ENCODE data around the gene PHACTR1. TPM values are rescaled to one million over a fixed set of nuclear protein-coding genes. Genes with fewer than 3 reads are reported as not detected.

The PHACTR1 gene
- total RNA-seq, 5 donors from 2014 or later (not counting 1 experiment from before 2014, with no cell fraction given) = 0.63 to 2.6 (median 1.1) TPM

DNA sequence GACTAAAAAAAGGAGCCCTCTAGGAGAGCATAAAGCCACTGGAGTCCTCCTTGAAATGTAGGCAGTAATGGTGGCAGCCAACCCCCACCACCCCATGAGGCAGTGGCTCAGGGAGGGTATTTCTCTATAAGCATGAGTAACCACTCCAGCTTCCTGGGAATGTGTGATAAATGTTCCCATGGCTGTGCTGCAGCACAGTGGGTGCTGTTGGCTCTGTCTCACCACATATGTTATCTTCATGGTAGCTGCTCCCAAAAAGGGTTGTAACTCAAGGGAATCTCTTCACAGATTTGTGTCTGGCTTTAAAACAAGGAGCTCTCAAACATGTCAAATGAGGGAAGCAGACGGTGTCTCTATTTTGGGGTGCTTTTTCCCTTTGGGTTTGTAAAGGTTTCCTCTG, 7.5 kb upstream of the PHACTR1 start:
- no peaks in the 10 kb centered on the region for H3K27me3 ChIP-seq (replicated peaks in 1 of 2; ENCODE audit: control insufficient read depth in 2 of 2, extremely low read depth in 1 of 2, insufficient read depth in 2 of 2, low read length in 1 of 2)
- no peaks in the 10 kb centered on the region for H3K36me3 ChIP-seq (ENCODE audit: control insufficient read depth in 2 of 2, extremely low read depth in 1 of 2, insufficient read depth in 1 of 2, low read length in 1 of 2)
- H3K4me1 ChIP-seq (ENCODE audit: control insufficient read depth in 1 of 2, extremely low read depth in 1 of 2, insufficient read depth in 2 of 2, low read length in 2 of 2) = no peaks in the 10 kb centered on the region
- H3K36me3 Mint-ChIP-seq = no peaks in the 10 kb centered on the region
- no peak overlapping the region for H3K4me3 ChIP-seq (ENCODE audit: control insufficient read depth in 1 of 2, extremely low read depth in 1 of 2, low read length in 1 of 2)
- CTCF ChIA-PET = no interaction called here
- H3K4me3 Mint-ChIP-seq = no peak overlapping the region
- no peak for DNase-seq
- POLR2A ChIA-PET = no interaction called here
- WGBS (ENCODE audit: insufficient coverage) = 86% methylated on average over 1 of the region's 1 CpG
- H3K27ac Mint-ChIP-seq = no peak overlapping the region
- peaks cover 9 to 13% of the 10 kb centered on the region in 2 donors for H3K27me3 Mint-ChIP-seq
- no peaks in the 10 kb centered on the region for H3K9me3 ChIP-seq
- no peak for ATAC-seq (replicated peaks in 1 of 4)
- H3K4me1 Mint-ChIP-seq = no peaks in the 10 kb centered on the region
- no peak overlapping the region for H3K27ac ChIP-seq (ENCODE audit: low read length)
- H3K9me3 Mint-ChIP-seq = peaks cover 0 to 5% (median 0%) of the 10 kb centered on the region in 3 donors

DNA sequence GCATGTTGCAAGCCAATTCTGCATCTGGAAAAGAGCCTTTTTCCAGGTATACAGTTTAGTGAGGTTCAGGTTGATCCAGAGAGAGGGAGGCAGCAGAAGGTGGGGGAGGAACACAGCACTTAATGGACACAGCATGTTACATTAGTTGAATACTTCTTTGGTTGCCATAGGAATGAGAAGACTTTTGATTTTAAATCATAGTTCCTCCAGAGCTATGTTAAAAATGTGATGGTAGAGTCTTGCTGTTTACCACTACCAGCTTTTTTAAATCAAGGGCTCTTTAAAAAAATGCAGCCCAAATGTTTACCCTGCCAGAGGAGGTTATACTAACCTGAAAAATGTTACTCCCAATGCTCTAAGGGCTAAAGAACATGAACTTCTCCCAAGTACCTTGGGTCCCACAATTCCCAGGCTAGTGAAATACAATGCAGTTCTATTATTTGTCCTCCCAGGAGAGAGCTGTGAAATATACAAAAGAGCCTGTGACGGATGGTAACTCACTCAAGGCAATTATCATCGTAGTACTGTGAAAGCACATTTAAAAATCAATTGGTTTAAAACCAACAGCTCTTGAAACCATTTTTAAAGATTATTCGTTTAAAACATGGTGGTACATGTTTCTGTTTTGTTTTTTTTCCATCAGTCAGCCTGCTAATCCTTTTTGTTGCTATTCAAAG, 6.9 kb upstream of the PHACTR1 start:
- Histone ChIP-seq H3K36me3 (ENCODE audit: control insufficient read depth in 2 of 2, extremely low read depth in 1 of 2, insufficient read depth in 1 of 2, low read length in 1 of 2) (no peaks in the 10 kb centered on the region), H3K4me1 (ENCODE audit: control insufficient read depth in 1 of 2, extremely low read depth in 1 of 2, insufficient read depth in 2 of 2, low read length in 2 of 2) (no peaks in the 10 kb centered on the region), H3K27ac (ENCODE audit: low read length) (no peak overlapping the region), H3K9me3 (no peaks in the 10 kb centered on the region), H3K27me3 (replicated peaks in 1 of 2; ENCODE audit: control insufficient read depth in 2 of 2, extremely low read depth in 1 of 2, insufficient read depth in 2 of 2, low read length in 1 of 2) (no peaks in the 10 kb centered on the region), H3K4me3 (ENCODE audit: control insufficient read depth in 1 of 2, extremely low read depth in 1 of 2, low read length in 1 of 2) (no peak overlapping the region)
- ChIA-PET POLR2A (no interaction called here), CTCF (no interaction called here)
- Mint-ChIP-seq H3K27ac (no peak overlapping the region), H3K27me3 (peaks cover 6 to 9% of the 10 kb centered on the region in 2 donors), H3K36me3 (no peaks in the 10 kb centered on the region), H3K4me1 (no peaks in the 10 kb centered on the region), H3K4me3 (no peak overlapping the region), H3K9me3 (peaks cover 0 to 2% (median 0%) of the 10 kb centered on the region in 3 donors)
- DNase-seq (no peak), ATAC-seq (replicated peaks in 1 of 4) (no peak)
- no CpG with 5 or more reads among the region's 3 CpGs for WGBS (ENCODE audit: insufficient coverage)

DNA sequence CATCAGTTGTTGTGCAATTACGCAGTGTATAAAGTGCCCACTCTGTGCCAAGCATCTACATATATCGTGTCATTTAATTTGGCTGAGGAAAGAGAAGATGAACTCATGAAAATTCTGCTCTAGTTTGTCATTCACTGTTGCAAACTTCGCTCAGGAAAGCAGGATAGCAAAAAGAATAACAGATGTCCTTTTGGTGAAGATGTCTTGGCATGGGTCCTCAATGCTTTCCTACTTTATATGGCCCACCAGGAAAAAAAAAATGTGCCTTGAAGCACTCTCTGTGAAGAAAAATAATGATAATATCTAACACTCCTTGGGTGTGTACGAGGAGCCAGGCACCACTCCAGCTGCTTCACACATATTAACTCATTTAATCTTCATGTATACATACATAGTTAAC, 5.6 kb upstream of the PHACTR1 start:
- no peak for DNase-seq
- POLR2A ChIA-PET = no interaction called here
- H3K27me3 Mint-ChIP-seq = peaks cover 4 to 12% of the 10 kb centered on the region in 2 donors
- no peaks in the 10 kb centered on the region for H3K4me1 Mint-ChIP-seq
- Histone ChIP-seq H3K9me3 (no peaks in the 10 kb centered on the region), H3K36me3 (ENCODE audit: control insufficient read depth in 2 of 2, extremely low read depth in 1 of 2, insufficient read depth in 1 of 2, low read length in 1 of 2) (no peaks in the 10 kb centered on the region), H3K4me1 (ENCODE audit: control insufficient read depth in 1 of 2, extremely low read depth in 1 of 2, insufficient read depth in 2 of 2, low read length in 2 of 2) (no peaks in the 10 kb centered on the region), H3K27me3 (replicated peaks in 1 of 2; ENCODE audit: control insufficient read depth in 2 of 2, extremely low read depth in 1 of 2, insufficient read depth in 2 of 2, low read length in 1 of 2) (no peaks in the 10 kb centered on the region), H3K4me3 (ENCODE audit: control insufficient read depth in 1 of 2, extremely low read depth in 1 of 2, low read length in 1 of 2) (no peak overlapping the region), H3K27ac (ENCODE audit: low read length) (no peak overlapping the region)
- H3K4me3 Mint-ChIP-seq = no peak overlapping the region
- 93% methylated on average over 2 of the region's 4 CpGs for WGBS (ENCODE audit: insufficient coverage)
- CTCF ChIA-PET = no interaction called here
- no peak overlapping the region for H3K27ac Mint-ChIP-seq
- H3K9me3 Mint-ChIP-seq = peaks cover 0 to 4% (median 0%) of the 10 kb centered on the region in 3 donors
- no peaks in the 10 kb centered on the region for H3K36me3 Mint-ChIP-seq
- ATAC-seq (replicated peaks in 1 of 4) = no peak

DNA sequence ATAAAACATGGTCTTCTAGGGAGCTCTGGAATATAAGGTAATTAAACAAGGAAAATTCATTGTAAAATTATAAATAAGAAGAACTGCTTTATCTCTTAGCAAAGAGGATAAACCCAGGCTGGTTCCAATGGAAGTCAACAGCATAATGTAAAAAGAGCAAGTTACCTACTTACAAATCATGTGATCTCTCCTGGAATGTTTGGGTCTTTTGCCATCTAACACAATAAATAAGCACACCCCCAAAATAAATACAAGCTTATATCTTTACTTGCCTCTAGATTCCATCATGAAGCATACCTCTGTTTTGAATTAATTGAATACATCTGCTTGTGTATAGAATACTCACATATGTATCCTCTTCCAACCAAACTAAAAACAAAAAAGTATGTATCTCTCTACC, 2.5 kb upstream of the PHACTR1 start:
- peaks cover 0 to 4% (median 0%) of the 10 kb centered on the region in 3 donors for H3K9me3 Mint-ChIP-seq
- Histone ChIP-seq H3K4me1 (ENCODE audit: control insufficient read depth in 1 of 2, extremely low read depth in 1 of 2, insufficient read depth in 2 of 2, low read length in 2 of 2) (no peaks in the 10 kb centered on the region), H3K4me3 (ENCODE audit: control insufficient read depth in 1 of 2, extremely low read depth in 1 of 2, low read length in 1 of 2) (no peak overlapping the region), H3K27ac (ENCODE audit: low read length) (no peak overlapping the region), H3K27me3 (replicated peaks in 1 of 2; ENCODE audit: control insufficient read depth in 2 of 2, extremely low read depth in 1 of 2, insufficient read depth in 2 of 2, low read length in 1 of 2) (no peaks in the 10 kb centered on the region), H3K36me3 (ENCODE audit: control insufficient read depth in 2 of 2, extremely low read depth in 1 of 2, insufficient read depth in 1 of 2, low read length in 1 of 2) (no peaks in the 10 kb centered on the region), H3K9me3 (no peaks in the 10 kb centered on the region)
- H3K4me3 Mint-ChIP-seq = no peak overlapping the region
- no peak overlapping the region for H3K27ac Mint-ChIP-seq
- DNase-seq (no peak), ATAC-seq (replicated peaks in 1 of 4) (no peak)
- H3K36me3 Mint-ChIP-seq = no peaks in the 10 kb centered on the region
- H3K27me3 Mint-ChIP-seq = peaks cover 4 to 12% of the 10 kb centered on the region in 2 donors
- ChIA-PET CTCF (no interaction called here), POLR2A (no interaction called here)
- no peaks in the 10 kb centered on the region for H3K4me1 Mint-ChIP-seq

DNA sequence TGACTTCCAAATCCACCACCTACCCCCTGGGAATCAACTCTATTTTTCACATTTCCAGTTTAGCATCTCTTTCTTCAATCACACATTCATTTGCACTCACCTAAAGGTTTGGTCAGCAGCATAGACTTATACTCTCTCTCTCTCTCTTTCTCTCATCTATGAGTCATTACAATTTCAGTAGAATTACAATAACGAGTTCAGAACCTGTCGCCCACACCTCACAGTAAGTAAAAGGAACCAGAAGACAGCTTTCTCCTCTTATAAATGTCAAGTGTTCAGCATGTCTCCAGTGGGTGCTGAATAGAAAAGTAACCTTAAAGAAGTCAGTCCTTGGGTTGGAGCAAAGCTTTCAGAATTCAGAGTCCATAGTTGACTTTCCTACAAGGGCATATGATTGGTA, 1.1 kb upstream of the PHACTR1 start:
- POLR2A ChIA-PET = no interaction called here
- WGBS (ENCODE audit: insufficient coverage) = no CpG with 5 or more reads among the region's 2 CpGs
- no peaks in the 10 kb centered on the region for H3K36me3 ChIP-seq (ENCODE audit: control insufficient read depth in 2 of 2, extremely low read depth in 1 of 2, insufficient read depth in 1 of 2, low read length in 1 of 2)
- Mint-ChIP-seq H3K27me3 (peaks cover 0 to 19% of the 10 kb centered on the region in 2 donors), H3K27ac (no peak overlapping the region), H3K9me3 (peaks cover 0 to 4% (median 0%) of the 10 kb centered on the region in 3 donors), H3K4me3 (no peak overlapping the region), H3K36me3 (no peaks in the 10 kb centered on the region), H3K4me1 (no peaks in the 10 kb centered on the region)
- H3K27me3 ChIP-seq (replicated peaks in 1 of 2; ENCODE audit: control insufficient read depth in 2 of 2, extremely low read depth in 1 of 2, insufficient read depth in 2 of 2, low read length in 1 of 2) = no peaks in the 10 kb centered on the region
- no peaks in the 10 kb centered on the region for H3K4me1 ChIP-seq (ENCODE audit: control insufficient read depth in 1 of 2, extremely low read depth in 1 of 2, insufficient read depth in 2 of 2, low read length in 2 of 2)
- ATAC-seq (replicated peaks in 1 of 4) = no peak
- no peak overlapping the region for H3K27ac ChIP-seq (ENCODE audit: low read length)
- CTCF ChIA-PET = no interaction called here
- no peaks in the 10 kb centered on the region for H3K9me3 ChIP-seq
- H3K4me3 ChIP-seq (ENCODE audit: control insufficient read depth in 1 of 2, extremely low read depth in 1 of 2, low read length in 1 of 2) = no peak overlapping the region
- no peak for DNase-seq

DNA sequence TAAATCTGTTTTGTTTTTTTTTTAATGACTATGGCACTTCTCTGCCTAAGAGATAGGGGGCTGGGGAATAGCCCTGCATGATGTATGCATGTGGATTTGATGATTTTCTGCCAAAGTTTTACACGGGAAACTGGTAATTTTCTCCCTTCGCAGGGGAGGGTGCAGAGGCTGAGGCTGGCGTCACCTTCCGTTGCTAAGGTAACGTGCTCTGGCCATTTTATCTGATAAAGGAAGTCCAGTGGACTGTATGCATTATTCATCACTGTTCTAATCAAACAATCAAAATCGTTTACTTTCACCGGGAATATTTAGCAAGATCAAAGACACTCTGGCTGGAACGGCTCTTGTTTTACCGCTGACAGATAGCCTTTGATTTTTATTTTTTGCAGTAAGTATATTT, 789 bp downstream of the PHACTR1 start:
- ChIA-PET POLR2A (no interaction called here), CTCF (no interaction called here)
- Histone ChIP-seq H3K27ac (ENCODE audit: low read length) (no peak overlapping the region), H3K9me3 (no peaks in the 10 kb centered on the region), H3K4me3 (ENCODE audit: control insufficient read depth in 1 of 2, extremely low read depth in 1 of 2, low read length in 1 of 2) (no peak overlapping the region), H3K36me3 (ENCODE audit: control insufficient read depth in 2 of 2, extremely low read depth in 1 of 2, insufficient read depth in 1 of 2, low read length in 1 of 2) (no peaks in the 10 kb centered on the region), H3K4me1 (ENCODE audit: control insufficient read depth in 1 of 2, extremely low read depth in 1 of 2, insufficient read depth in 2 of 2, low read length in 2 of 2) (no peaks in the 10 kb centered on the region), H3K27me3 (replicated peaks in 1 of 2; ENCODE audit: control insufficient read depth in 2 of 2, extremely low read depth in 1 of 2, insufficient read depth in 2 of 2, low read length in 1 of 2) (no peaks in the 10 kb centered on the region)
- H3K4me1 Mint-ChIP-seq = no peaks in the 10 kb centered on the region
- WGBS (ENCODE audit: insufficient coverage) = no CpG with 5 or more reads among the region's 9 CpGs
- H3K4me3 Mint-ChIP-seq = no peak overlapping the region
- H3K27ac Mint-ChIP-seq = no peak overlapping the region
- H3K36me3 Mint-ChIP-seq = no peaks in the 10 kb centered on the region
- peaks cover 0 to 25% of the 10 kb centered on the region in 2 donors for H3K27me3 Mint-ChIP-seq
- peaks cover 0 to 4% (median 0%) of the 10 kb centered on the region in 3 donors for H3K9me3 Mint-ChIP-seq
- ATAC-seq (replicated peaks in 1 of 4) (no peak), DNase-seq (no peak)

DNA sequence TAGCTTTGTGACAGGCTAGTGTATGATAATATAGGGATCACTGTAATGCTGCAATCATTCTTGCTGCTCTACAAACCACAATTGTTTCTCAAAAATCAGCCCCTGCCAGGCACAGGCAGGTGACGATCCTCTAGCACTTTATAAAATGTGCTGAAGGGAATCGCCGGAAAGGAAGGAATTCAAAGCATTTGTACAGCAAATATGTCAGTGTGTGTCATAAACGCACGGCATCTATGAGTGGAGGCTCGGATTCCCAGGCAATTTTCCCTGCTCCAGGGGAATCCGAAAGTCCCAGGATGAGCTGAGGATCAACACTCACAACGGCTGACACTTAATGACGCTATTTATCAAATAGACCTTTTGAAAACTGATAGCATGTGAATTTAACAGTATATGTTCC, 1.4 kb downstream of the PHACTR1 start:
- no peaks in the 10 kb centered on the region for H3K27me3 ChIP-seq (replicated peaks in 1 of 2; ENCODE audit: control insufficient read depth in 2 of 2, extremely low read depth in 1 of 2, insufficient read depth in 2 of 2, low read length in 1 of 2)
- 82% methylated on average over 6 of the region's 9 CpGs for WGBS (ENCODE audit: insufficient coverage)
- CTCF ChIA-PET = no interaction called here
- POLR2A ChIA-PET = no interaction called here
- Mint-ChIP-seq H3K36me3 (no peaks in the 10 kb centered on the region), H3K4me1 (no peaks in the 10 kb centered on the region), H3K27me3 (peaks cover 0 to 25% of the 10 kb centered on the region in 2 donors), H3K27ac (no peak overlapping the region), H3K4me3 (no peak overlapping the region), H3K9me3 (peaks cover 0 to 4% (median 0%) of the 10 kb centered on the region in 3 donors)
- no peak overlapping the region for H3K4me3 ChIP-seq (ENCODE audit: control insufficient read depth in 1 of 2, extremely low read depth in 1 of 2, low read length in 1 of 2)
- H3K36me3 ChIP-seq (ENCODE audit: control insufficient read depth in 2 of 2, extremely low read depth in 1 of 2, insufficient read depth in 1 of 2, low read length in 1 of 2) = no peaks in the 10 kb centered on the region
- ATAC-seq (replicated peaks in 1 of 4) (no peak), DNase-seq (no peak)
- H3K4me1 ChIP-seq (ENCODE audit: control insufficient read depth in 1 of 2, extremely low read depth in 1 of 2, insufficient read depth in 2 of 2, low read length in 2 of 2) = no peaks in the 10 kb centered on the region
- no peaks in the 10 kb centered on the region for H3K9me3 ChIP-seq
- no peak overlapping the region for H3K27ac ChIP-seq (ENCODE audit: low read length)
